Neural crest cell (in vitro differentiated cells): ENCODE results near the gene MNS1. TPM values are rescaled to one million over a fixed set of nuclear protein-coding genes. Genes with fewer than 3 reads are reported as not detected.

Experiments
- DNase-seq: peaks from one replicate; pipeline ENCODE4 v3.0.0; 2021; ENCODE audit warnings: low read depth, mixed read lengths, low spot score
- H3K27ac Mint-ChIP-seq: one replicate; pipeline ENCODE4 v1.8.0; 2021; ENCODE audit warnings: mild to moderate bottlenecking, mixed read lengths; ENCODE audit not compliant: unreplicated experiment
- H3K27me3 Mint-ChIP-seq: 2 replicates; pipeline ENCODE4 v1.8.0; 2021; ENCODE audit warnings: low read depth, mild to moderate bottlenecking, mixed read lengths
- H3K36me3 Mint-ChIP-seq: 2 replicates; pipeline ENCODE4 v1.8.0; 2021; ENCODE audit warnings: low read depth, mild to moderate bottlenecking, mixed read lengths
- H3K4me1 Mint-ChIP-seq: 2 replicates; pipeline ENCODE4 v1.8.0; 2021; ENCODE audit warnings: mixed read lengths
- H3K4me3 Mint-ChIP-seq: one replicate; pipeline ENCODE4 v1.8.0; 2021; ENCODE audit warnings: mild to moderate bottlenecking, mixed read lengths
- H3K9me3 Mint-ChIP-seq: 2 replicates; pipeline ENCODE4 v1.8.0; 2021; ENCODE audit warnings: mixed read lengths
- CTCF ChIP-seq: fragments of 200-600 bp; sonication (generic); conservative IDR thresholded peaks from 2 replicates; pipeline ENCODE4 v1.5.0; 2021; ENCODE audit warnings: antibody characterized with exemption, mild to moderate bottlenecking
- total RNA-seq: library from RNA; stranded (reverse); gene quantifications from 2 replicates; pipeline ENCODE4 v1.2.1, GENCODE V29; 2021

MNS1 gene
- total RNA-seq, 1 donor from 2014 or later: 7.9 TPM

GRCh38 chr15:56394909-56395308, 70.0 kb downstream of the MNS1 start:
- H3K4me1 Mint-ChIP-seq: no peaks in the 10 kb centered on the region
- DNase-seq: no peak
- no peaks in the 10 kb centered on the region for H3K27me3 Mint-ChIP-seq

GRCh38 chr15:56393277-56393676, 71.7 kb downstream of the MNS1 start:
- Mint-ChIP-seq H3K27ac (no peak overlapping the region), H3K4me3 (no peak overlapping the region), H3K36me3 (peaks cover 39% of the 10 kb centered on the region), H3K9me3 (peaks cover 9% of the 10 kb centered on the region), H3K27me3 (no peaks in the 10 kb centered on the region), H3K4me1 (no peaks in the 10 kb centered on the region)
- DNase-seq: no peak
- TF ChIP-seq CTCF: no peak

More at GRCh38 chr15:56394909-56395308, 70.0 kb downstream of the MNS1 start:
- H3K36me3 Mint-ChIP-seq: peaks cover 46% of the 10 kb centered on the region
- peaks cover 12% of the 10 kb centered on the region for H3K9me3 Mint-ChIP-seq
- H3K27ac Mint-ChIP-seq: no peak overlapping the region
- no peak overlapping the region for H3K4me3 Mint-ChIP-seq
- no peak for TF ChIP-seq CTCF

- peaks cover 10% of the 10 kb centered on the region for H3K9me3 Mint-ChIP-seq
- H3K36me3 Mint-ChIP-seq: peaks cover 31% of the 10 kb centered on the region
- H3K4me1 Mint-ChIP-seq: no peaks in the 10 kb centered on the region
- no peak for TF ChIP-seq CTCF
- H3K4me3 Mint-ChIP-seq: no peak overlapping the region
- H3K27me3 Mint-ChIP-seq: no peaks in the 10 kb centered on the region
- DNase-seq: no peak
- no peak overlapping the region for H3K27ac Mint-ChIP-seq
Observed at GRCh38 chr15:56390739-56391267, 74.1 kb downstream of the MNS1 start.

- peaks cover 9% of the 10 kb centered on the region for H3K9me3 Mint-ChIP-seq
- no peaks in the 10 kb centered on the region for H3K27me3 Mint-ChIP-seq
- TF ChIP-seq CTCF: no peak
- no peaks in the 10 kb centered on the region for H3K4me1 Mint-ChIP-seq
- H3K27ac Mint-ChIP-seq: no peak overlapping the region
- no peak for DNase-seq
- peaks cover 25% of the 10 kb centered on the region for H3K36me3 Mint-ChIP-seq
- no peak overlapping the region for H3K4me3 Mint-ChIP-seq
Observed at GRCh38 chr15:56385908-56386307, 79.0 kb downstream of the MNS1 start.

- Mint-ChIP-seq H3K27ac (no peak overlapping the region), H3K27me3 (no peaks in the 10 kb centered on the region), H3K4me3 (no peak overlapping the region), H3K9me3 (peaks cover 18% of the 10 kb centered on the region), H3K36me3 (peaks cover 45% of the 10 kb centered on the region), H3K4me1 (no peaks in the 10 kb centered on the region)
- no peak for TF ChIP-seq CTCF
- DNase-seq: no peak
Observed at GRCh38 chr15:56383010-56383409, 81.9 kb downstream of the MNS1 start.

Other genes with a start within 250 kb of the MNS1 start
- 57.2 and 61.2 TPM in 2 replicates for gene RFX7, start 221.3 kb downstream of the MNS1 start, total RNA-seq
- 17.9 and 21.3 TPM in 2 replicates for gene TEX9, start 99.7 kb downstream of the MNS1 start, total RNA-seq